ENCODE measurements around the gene SLITRK2.

The SLITRK2 gene

GRCh38 chrX:145826466-145826865, 8.8 kb downstream of the SLITRK2 start:
- no peak overlapping the region for H3K4me3 Mint-ChIP-seq
- no peaks in the 10 kb centered on the region for H3K9me3 Mint-ChIP-seq
- H3K36me3 Mint-ChIP-seq (ENCODE audit: low read depth), result no peaks in the 10 kb centered on the region
- peaks cover 3% of the 10 kb centered on the region for H3K27me3 Mint-ChIP-seq (ENCODE audit: low read depth)
- no peak overlapping the region for H3K27ac Mint-ChIP-seq
- no peaks in the 10 kb centered on the region for H3K4me1 Mint-ChIP-seq (ENCODE audit: low read depth)
- no peak for DNase-seq (ENCODE audit: low spot score)

- Mint-ChIP-seq H3K27me3 (ENCODE audit: low read depth) (no peaks in the 10 kb centered on the region), H3K27ac (no peak overlapping the region), H3K9me3 (no peaks in the 10 kb centered on the region)
Observed at GRCh38 chrX:145832796-145833195, 15.2 kb downstream of the SLITRK2 start.

GRCh38 chrX:145840531-145840930, 22.9 kb downstream of the SLITRK2 start:
- Mint-ChIP-seq H3K27me3 (ENCODE audit: low read depth) (no peaks in the 10 kb centered on the region), H3K27ac (no peak overlapping the region), H3K4me3 (no peak overlapping the region), H3K9me3 (no peaks in the 10 kb centered on the region), H3K36me3 (ENCODE audit: low read depth) (no peaks in the 10 kb centered on the region), H3K4me1 (ENCODE audit: low read depth) (no peaks in the 10 kb centered on the region)
- no peak for DNase-seq (ENCODE audit: low spot score)

More at GRCh38 chrX:145832796-145833195, 15.2 kb downstream of the SLITRK2 start:
- no peak for DNase-seq (ENCODE audit: low spot score)
- H3K4me1 Mint-ChIP-seq (ENCODE audit: low read depth), result no peaks in the 10 kb centered on the region
- no peaks in the 10 kb centered on the region for H3K36me3 Mint-ChIP-seq (ENCODE audit: low read depth)
- no peak overlapping the region for H3K4me3 Mint-ChIP-seq

GRCh38 chrX:145843146-145843904, 25.7 kb downstream of the SLITRK2 start:
- H3K27ac Mint-ChIP-seq, result no peak overlapping the region
- no peak overlapping the region for H3K4me3 Mint-ChIP-seq
- no peaks in the 10 kb centered on the region for H3K4me1 Mint-ChIP-seq (ENCODE audit: low read depth)
- DNase-seq (ENCODE audit: low spot score), result no peak
- H3K9me3 Mint-ChIP-seq, result no peaks in the 10 kb centered on the region
- no peaks in the 10 kb centered on the region for H3K36me3 Mint-ChIP-seq (ENCODE audit: low read depth)
- H3K27me3 Mint-ChIP-seq (ENCODE audit: low read depth), result no peaks in the 10 kb centered on the region

- no peaks in the 10 kb centered on the region for H3K27me3 Mint-ChIP-seq (ENCODE audit: low read depth)
- H3K4me3 Mint-ChIP-seq, result no peak overlapping the region
- DNase-seq (ENCODE audit: low spot score), result no peak
- no peaks in the 10 kb centered on the region for H3K36me3 Mint-ChIP-seq (ENCODE audit: low read depth)
- H3K4me1 Mint-ChIP-seq (ENCODE audit: low read depth), result no peaks in the 10 kb centered on the region
- H3K27ac Mint-ChIP-seq, result no peak overlapping the region
- H3K9me3 Mint-ChIP-seq, result no peaks in the 10 kb centered on the region
Observed at GRCh38 chrX:145844886-145845285, 27.3 kb downstream of the SLITRK2 start.

- no peaks in the 10 kb centered on the region for H3K4me1 Mint-ChIP-seq (ENCODE audit: low read depth)
- no peaks in the 10 kb centered on the region for H3K9me3 Mint-ChIP-seq
- no peak overlapping the region for H3K4me3 Mint-ChIP-seq
- H3K27ac Mint-ChIP-seq, result no peak overlapping the region
- no peak for DNase-seq (ENCODE audit: low spot score)
- no peaks in the 10 kb centered on the region for H3K27me3 Mint-ChIP-seq (ENCODE audit: low read depth)
- no peaks in the 10 kb centered on the region for H3K36me3 Mint-ChIP-seq (ENCODE audit: low read depth)
Observed at GRCh38 chrX:145848448-145848847, 30.8 kb downstream of the SLITRK2 start.

GRCh38 chrX:145848857-145849256, 31.2 kb downstream of the SLITRK2 start:
- Mint-ChIP-seq H3K27me3 (ENCODE audit: low read depth) (no peaks in the 10 kb centered on the region), H3K4me1 (ENCODE audit: low read depth) (no peaks in the 10 kb centered on the region), H3K9me3 (no peaks in the 10 kb centered on the region), H3K27ac (no peak overlapping the region), H3K36me3 (ENCODE audit: low read depth) (no peaks in the 10 kb centered on the region), H3K4me3 (no peak overlapping the region)
- DNase-seq (ENCODE audit: low spot score), result no peak

GRCh38 chrX:145853181-145853580, 35.6 kb downstream of the SLITRK2 start:
- DNase-seq (ENCODE audit: low spot score), result no peak
- Mint-ChIP-seq H3K9me3 (no peaks in the 10 kb centered on the region), H3K36me3 (ENCODE audit: low read depth) (no peaks in the 10 kb centered on the region), H3K27ac (no peak overlapping the region), H3K4me3 (no peak overlapping the region), H3K4me1 (ENCODE audit: low read depth) (no peaks in the 10 kb centered on the region), H3K27me3 (ENCODE audit: low read depth) (no peaks in the 10 kb centered on the region)

- H3K4me3 Mint-ChIP-seq, result no peak overlapping the region
- H3K9me3 Mint-ChIP-seq, result no peaks in the 10 kb centered on the region
- H3K27me3 Mint-ChIP-seq (ENCODE audit: low read depth), result no peaks in the 10 kb centered on the region
- no peaks in the 10 kb centered on the region for H3K36me3 Mint-ChIP-seq (ENCODE audit: low read depth)
- no peak for DNase-seq (ENCODE audit: low spot score)
- no peak overlapping the region for H3K27ac Mint-ChIP-seq
- no peaks in the 10 kb centered on the region for H3K4me1 Mint-ChIP-seq (ENCODE audit: low read depth)
Observed at GRCh38 chrX:145856181-145856580, 38.6 kb downstream of the SLITRK2 start.

- Mint-ChIP-seq H3K4me1 (ENCODE audit: low read depth) (no peaks in the 10 kb centered on the region), H3K27me3 (ENCODE audit: low read depth) (no peaks in the 10 kb centered on the region), H3K27ac (no peak overlapping the region), H3K36me3 (ENCODE audit: low read depth) (no peaks in the 10 kb centered on the region), H3K4me3 (no peak overlapping the region), H3K9me3 (peaks cover 4% of the 10 kb centered on the region)
- no peak for DNase-seq (ENCODE audit: low spot score)
Observed at GRCh38 chrX:145861818-145862217, 44.2 kb downstream of the SLITRK2 start.

- Mint-ChIP-seq H3K4me3 (no peak overlapping the region), H3K4me1 (ENCODE audit: low read depth) (no peaks in the 10 kb centered on the region), H3K36me3 (ENCODE audit: low read depth) (no peaks in the 10 kb centered on the region), H3K27ac (no peak overlapping the region), H3K9me3 (peaks cover 14% of the 10 kb centered on the region), H3K27me3 (ENCODE audit: low read depth) (no peaks in the 10 kb centered on the region)
- no peak for DNase-seq (ENCODE audit: low spot score)
Observed at GRCh38 chrX:145865082-145865481, 47.5 kb downstream of the SLITRK2 start.
